ENCODE data around the gene CPSF3.

CPSF3 gene

GRCh38 chr2:9518163-9518562, 94.7 kb downstream of the CPSF3 start:
- Histone ChIP-seq H3K79me1 (ENCODE audit: low read depth, low read length) (peaks cover 2% of the 10 kb centered on the region), H3K27me3 (ENCODE audit: control insufficient read depth in 3 of 3, insufficient read depth in 3 of 3, low read depth in 1 of 3, low read length in 3 of 3) (no peaks in the 10 kb centered on the region), H3K9ac (ENCODE audit: low read depth, low read length, poor library complexity) (no peak overlapping the region), H3K4me1 (ENCODE audit: control insufficient read depth in 2 of 2, insufficient read depth in 1 of 2, low read depth in 1 of 2, low read length in 2 of 2) (no peaks in the 10 kb centered on the region), H3K18ac (ENCODE audit: low read length) (no peak overlapping the region), H2AK5ac (ENCODE audit: low read depth, low read length) (no peak overlapping the region), H3K9me3 (replicated peaks in 1 of 2; ENCODE audit: control insufficient read depth in 2 of 2, insufficient read depth in 1 of 2, low read depth in 1 of 2, low read length in 2 of 2) (peaks cover 0 to 6% of the 10 kb centered on the region in 2 donors), H3K4ac (ENCODE audit: low read length) (no peak overlapping the region), H3K4me3 (ENCODE audit: low read length in 2 of 2) (no peak overlapping the region), H2BK120ac (ENCODE audit: low read depth, low read length) (no peak overlapping the region), H2BK15ac (ENCODE audit: low read length) (no peak overlapping the region), H3K4me2 (ENCODE audit: insufficient read depth, low read length, poor library complexity, severe bottlenecking) (no peak overlapping the region), H2BK5ac (ENCODE audit: low read length) (no peak overlapping the region), H4K8ac (ENCODE audit: low read depth, low read length) (no peak overlapping the region), H2BK12ac (ENCODE audit: low read length) (no peak overlapping the region), H3K14ac (ENCODE audit: low read length) (no peak overlapping the region), H2AFZ (ENCODE audit: low read length) (no peak overlapping the region), H4K91ac (ENCODE audit: low read depth, low read length, poor library complexity) (no peak overlapping the region), H3K27ac (replicated peaks; ENCODE audit: low read length) (no peak overlapping the region), H3K36me3 (replicated peaks in 1 of 2; ENCODE audit: control insufficient read depth in 2 of 2, insufficient read depth in 2 of 2, low read length in 2 of 2) (peaks cover 18 to 88% of the 10 kb centered on the region in 2 donors), H3K23ac (ENCODE audit: low read depth, low read length, poor library complexity) (no peak overlapping the region)
- no peak for DNase-seq (ENCODE audit: low spot score)
- no CpG with 5 or more reads among the region's 3 CpGs for WGBS, 2 donors (ENCODE audit: extremely low coverage in 2 of 2, insufficient read length in 2 of 2, insufficient replicate concordance in 1 of 2)

DNA sequence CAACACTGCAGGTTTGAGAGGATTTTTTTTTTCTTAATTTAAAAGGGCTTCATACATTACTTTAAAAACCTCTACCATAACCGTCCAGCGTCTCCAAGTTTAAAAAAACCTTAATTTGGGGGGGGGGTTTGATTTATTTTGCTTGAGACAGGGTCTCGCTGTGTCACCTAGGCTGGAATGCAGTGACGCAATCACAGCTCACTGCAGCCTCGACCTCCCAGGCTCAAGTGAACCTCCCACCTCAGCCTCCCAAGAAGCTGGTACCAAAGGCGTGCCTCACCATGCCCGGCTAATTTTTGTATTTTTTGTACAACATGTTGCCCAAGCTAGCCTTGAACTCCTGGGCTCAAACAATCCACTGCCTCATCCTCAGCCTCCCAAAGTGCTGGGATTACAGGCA, 95.3 kb downstream of the CPSF3 start:
- no peak overlapping the region for H3K4ac ChIP-seq (ENCODE audit: low read length)
- H3K4me3 ChIP-seq (ENCODE audit: low read length in 2 of 2): no peak overlapping the region
- H3K4me1 ChIP-seq (ENCODE audit: control insufficient read depth in 2 of 2, insufficient read depth in 1 of 2, low read depth in 1 of 2, low read length in 2 of 2): no peaks in the 10 kb centered on the region
- no peak overlapping the region for H2AFZ ChIP-seq (ENCODE audit: low read length)
- H3K27me3 ChIP-seq (ENCODE audit: control insufficient read depth in 3 of 3, insufficient read depth in 3 of 3, low read depth in 1 of 3, low read length in 3 of 3): no peaks in the 10 kb centered on the region
- peaks cover 2% of the 10 kb centered on the region for H3K79me1 ChIP-seq (ENCODE audit: low read depth, low read length)
- no peak overlapping the region for H3K27ac ChIP-seq (replicated peaks; ENCODE audit: low read length)
- H2BK12ac ChIP-seq (ENCODE audit: low read length): no peak overlapping the region
- no peak overlapping the region for H4K91ac ChIP-seq (ENCODE audit: low read depth, low read length, poor library complexity)
- no peak overlapping the region for H3K14ac ChIP-seq (ENCODE audit: low read length)
- H2BK15ac ChIP-seq (ENCODE audit: low read length): no peak overlapping the region
- H2BK5ac ChIP-seq (ENCODE audit: low read length): no peak overlapping the region
- no peak overlapping the region for H2BK120ac ChIP-seq (ENCODE audit: low read depth, low read length)
- peaks cover 15 to 88% of the 10 kb centered on the region in 2 donors for H3K36me3 ChIP-seq (replicated peaks in 1 of 2; ENCODE audit: control insufficient read depth in 2 of 2, insufficient read depth in 2 of 2, low read length in 2 of 2)
- H2AK5ac ChIP-seq (ENCODE audit: low read depth, low read length): no peak overlapping the region
- no peak overlapping the region for H3K23ac ChIP-seq (ENCODE audit: low read depth, low read length, poor library complexity)
- no peak overlapping the region for H3K4me2 ChIP-seq (ENCODE audit: insufficient read depth, low read length, poor library complexity, severe bottlenecking)
- no peak for DNase-seq (ENCODE audit: low spot score)
- H4K8ac ChIP-seq (ENCODE audit: low read depth, low read length): no peak overlapping the region
- peaks cover 0 to 6% of the 10 kb centered on the region in 2 donors for H3K9me3 ChIP-seq (replicated peaks in 1 of 2; ENCODE audit: control insufficient read depth in 2 of 2, insufficient read depth in 1 of 2, low read depth in 1 of 2, low read length in 2 of 2)
- no CpG with 5 or more reads among the region's 7 CpGs for WGBS, 2 donors (ENCODE audit: extremely low coverage in 2 of 2, insufficient read length in 2 of 2, insufficient replicate concordance in 1 of 2)
- H3K18ac ChIP-seq (ENCODE audit: low read length): no peak overlapping the region
- no peak overlapping the region for H3K9ac ChIP-seq (ENCODE audit: low read depth, low read length, poor library complexity)

- Histone ChIP-seq H3K9me3 (replicated peaks in 1 of 2; ENCODE audit: control insufficient read depth in 2 of 2, insufficient read depth in 1 of 2, low read depth in 1 of 2, low read length in 2 of 2) (peaks cover 0 to 6% of the 10 kb centered on the region in 2 donors), H2BK15ac (ENCODE audit: low read length) (no peak overlapping the region), H3K14ac (ENCODE audit: low read length) (no peak overlapping the region), H3K4me1 (ENCODE audit: control insufficient read depth in 2 of 2, insufficient read depth in 1 of 2, low read depth in 1 of 2, low read length in 2 of 2) (no peaks in the 10 kb centered on the region), H2BK120ac (ENCODE audit: low read depth, low read length) (no peak overlapping the region), H4K8ac (ENCODE audit: low read depth, low read length) (no peak overlapping the region), H3K36me3 (replicated peaks in 1 of 2; ENCODE audit: control insufficient read depth in 2 of 2, insufficient read depth in 2 of 2, low read length in 2 of 2) (peaks cover 15 to 92% of the 10 kb centered on the region in 2 donors), H3K4me2 (ENCODE audit: insufficient read depth, low read length, poor library complexity, severe bottlenecking) (no peak overlapping the region), H3K18ac (ENCODE audit: low read length) (no peak overlapping the region), H4K91ac (ENCODE audit: low read depth, low read length, poor library complexity) (no peak overlapping the region), H2AFZ (ENCODE audit: low read length) (no peak overlapping the region), H3K27ac (replicated peaks; ENCODE audit: low read length) (no peak overlapping the region), H3K4me3 (ENCODE audit: low read length in 2 of 2) (no peak overlapping the region), H3K27me3 (ENCODE audit: control insufficient read depth in 3 of 3, insufficient read depth in 3 of 3, low read depth in 1 of 3, low read length in 3 of 3) (no peaks in the 10 kb centered on the region), H3K23ac (ENCODE audit: low read depth, low read length, poor library complexity) (no peak overlapping the region), H3K4ac (ENCODE audit: low read length) (no peak overlapping the region), H2BK12ac (ENCODE audit: low read length) (no peak overlapping the region), H2BK5ac (ENCODE audit: low read length) (no peak overlapping the region), H2AK5ac (ENCODE audit: low read depth, low read length) (no peak overlapping the region), H3K9ac (ENCODE audit: low read depth, low read length, poor library complexity) (no peak overlapping the region), H3K79me1 (ENCODE audit: low read depth, low read length) (peaks cover 2% of the 10 kb centered on the region)
- no CpG with 5 or more reads among the region's 2 CpGs for WGBS, 2 donors (ENCODE audit: extremely low coverage in 2 of 2, insufficient read length in 2 of 2, insufficient replicate concordance in 1 of 2)
- no peak for DNase-seq (ENCODE audit: low spot score)
Observed at GRCh38 chr2:9519250-9519649, 95.8 kb downstream of the CPSF3 start.
